Activated naive CD4-positive, alpha-beta T cell treated with anti-CD3 and anti-CD28 coated beads, Interleukin-2, amount 50 U/mL, for 24 hours (primary cell): Measurements from ENCODE around the gene CTSZ.

Experiments
- H3K27ac Mint-ChIP-seq: one replicate; pipeline ENCODE4 v1.8.0; 2021; ENCODE audit warnings: mild to moderate bottlenecking, mixed read lengths
- H3K27me3 Mint-ChIP-seq: one replicate; pipeline ENCODE4 v1.8.0; 2021; ENCODE audit warnings: mixed read lengths
- H3K36me3 Mint-ChIP-seq: one replicate; pipeline ENCODE4 v1.8.0; 2021; ENCODE audit warnings: mixed read lengths
- H3K4me1 Mint-ChIP-seq: one replicate; pipeline ENCODE4 v1.8.0; 2021; ENCODE audit warnings: mixed read lengths
- H3K4me3 Mint-ChIP-seq: one replicate; pipeline ENCODE4 v1.8.0; 2021; ENCODE audit warnings: mild to moderate bottlenecking, mixed read lengths
- H3K9me3 Mint-ChIP-seq: one replicate; pipeline ENCODE4 v1.8.0; 2021; ENCODE audit warnings: mixed read lengths

The CTSZ gene

DNA sequence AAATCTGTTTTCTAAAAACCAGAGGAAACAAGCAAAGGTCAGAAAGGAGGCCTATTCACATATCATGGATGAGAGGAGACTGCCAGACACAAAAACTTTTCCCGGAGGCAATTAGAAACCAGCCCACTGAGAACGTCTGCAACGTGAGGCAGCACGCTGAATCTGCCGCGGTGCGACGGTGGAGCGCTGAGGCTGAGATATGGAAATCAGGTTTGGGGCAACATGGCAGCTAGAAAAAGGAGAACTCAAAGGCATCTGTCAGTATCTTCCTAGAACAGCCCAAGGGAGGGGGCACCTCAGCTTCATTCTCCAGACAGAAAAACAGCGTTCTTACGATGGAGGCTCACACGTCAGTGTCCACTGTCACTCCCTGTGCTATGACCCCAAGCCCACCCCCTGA is 30.3 kb upstream of the CTSZ start:
- peaks cover 35% of the 10 kb centered on the region for H3K36me3 Mint-ChIP-seq
- H3K27ac Mint-ChIP-seq = peak overlapping the region; percentile 89
- H3K4me1 Mint-ChIP-seq = peaks cover 55% of the 10 kb centered on the region
- no peaks in the 10 kb centered on the region for H3K9me3 Mint-ChIP-seq
- no peaks in the 10 kb centered on the region for H3K27me3 Mint-ChIP-seq
- peak overlapping the region; percentile 16 for H3K4me3 Mint-ChIP-seq

DNA sequence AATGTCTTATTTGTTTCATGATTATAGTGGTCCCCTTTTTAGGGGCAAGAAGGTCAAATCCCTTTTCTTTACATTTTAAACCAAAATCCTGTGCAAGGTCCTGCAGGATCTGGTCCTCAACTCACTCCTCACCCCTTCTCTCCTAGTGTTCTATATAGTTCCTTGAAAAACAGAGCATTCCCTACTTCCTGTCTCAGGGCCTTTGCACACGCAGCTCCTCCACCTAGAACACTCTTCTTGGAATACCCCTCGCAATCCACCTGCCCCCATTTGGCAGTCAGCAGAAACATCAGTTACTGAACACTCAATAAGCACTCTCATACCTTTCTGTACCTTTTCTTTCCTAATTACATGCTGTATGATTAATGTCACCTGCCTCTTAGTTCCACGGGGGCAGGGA is 28.3 kb upstream of the CTSZ start:
- Mint-ChIP-seq H3K4me3 (no peak overlapping the region), H3K4me1 (peaks cover 56% of the 10 kb centered on the region), H3K36me3 (peaks cover 30% of the 10 kb centered on the region), H3K9me3 (no peaks in the 10 kb centered on the region), H3K27ac (peak overlapping the region; percentile 53), H3K27me3 (no peaks in the 10 kb centered on the region)

DNA sequence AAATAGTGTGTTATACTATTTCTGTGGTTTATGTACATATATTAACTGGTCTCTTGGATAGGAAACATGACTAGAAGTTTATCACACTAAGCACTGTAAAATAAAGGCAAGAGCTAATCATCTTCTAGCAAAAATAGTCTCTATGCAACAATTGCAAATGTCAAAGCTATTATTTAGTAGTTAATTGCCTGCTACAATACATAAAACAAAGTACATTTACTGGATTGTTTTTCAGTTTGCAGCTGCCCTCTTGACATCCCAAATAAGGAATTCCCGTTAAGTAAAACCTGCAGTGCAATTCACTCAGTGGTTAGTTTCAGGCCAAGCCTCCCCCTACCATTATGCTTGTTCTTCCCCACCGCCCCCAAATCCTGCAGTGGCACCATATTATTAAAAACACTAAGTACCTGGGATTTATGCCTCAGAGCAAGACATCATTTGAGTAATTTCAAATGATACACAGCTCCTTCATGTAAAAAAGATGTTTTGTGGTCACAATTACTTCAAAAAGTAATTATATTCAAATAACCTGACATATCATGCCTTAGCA is 26.6 kb upstream of the CTSZ start:
- no peaks in the 10 kb centered on the region for H3K27me3 Mint-ChIP-seq
- no peaks in the 10 kb centered on the region for H3K9me3 Mint-ChIP-seq
- H3K4me3 Mint-ChIP-seq = peak overlapping the region; percentile 19
- peaks cover 56% of the 10 kb centered on the region for H3K4me1 Mint-ChIP-seq
- peaks cover 30% of the 10 kb centered on the region for H3K36me3 Mint-ChIP-seq
- peak overlapping the region; percentile 77 for H3K27ac Mint-ChIP-seq

DNA sequence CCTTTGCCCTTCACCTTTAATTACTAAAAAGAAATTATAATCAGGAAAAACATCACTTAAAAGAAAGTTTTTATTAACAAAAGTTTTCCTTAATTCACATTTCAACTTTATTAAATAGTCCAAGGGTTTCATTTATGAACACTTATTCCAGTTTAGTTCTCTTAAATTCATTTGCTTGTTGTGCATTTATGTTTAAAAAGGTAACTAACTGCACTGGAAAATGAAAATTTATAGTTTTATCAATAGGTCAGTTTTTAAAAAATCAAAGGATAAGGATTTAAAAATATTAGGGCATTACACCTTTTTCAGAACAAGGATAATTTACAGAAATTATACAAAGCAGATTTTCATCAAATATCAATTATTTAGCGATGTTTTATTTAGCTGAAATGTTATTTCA is 26.0 kb upstream of the CTSZ start:
- H3K27ac Mint-ChIP-seq = peak overlapping the region; percentile 97
- H3K27me3 Mint-ChIP-seq = no peaks in the 10 kb centered on the region
- H3K36me3 Mint-ChIP-seq = peaks cover 33% of the 10 kb centered on the region
- peaks cover 60% of the 10 kb centered on the region for H3K4me1 Mint-ChIP-seq
- H3K9me3 Mint-ChIP-seq = no peaks in the 10 kb centered on the region
- peak overlapping the region; percentile 95 for H3K4me3 Mint-ChIP-seq

DNA sequence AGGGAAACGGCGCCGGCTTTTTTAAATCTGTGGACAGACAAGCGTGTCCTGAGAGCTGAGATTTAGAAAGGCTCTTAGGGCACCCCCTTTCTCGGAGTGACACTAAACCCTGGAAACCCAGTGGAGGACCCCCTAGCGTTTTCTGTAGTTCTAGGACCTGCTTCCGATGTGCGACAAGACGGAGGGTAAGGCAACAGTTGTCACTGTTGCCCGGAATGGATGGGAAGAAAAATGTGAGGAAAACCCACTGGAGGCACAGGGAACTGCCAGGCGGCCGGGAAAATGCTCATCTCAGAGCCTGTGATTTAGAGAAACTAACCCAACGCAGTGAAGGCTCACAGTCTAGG is 25.6 kb upstream of the CTSZ start:
- Mint-ChIP-seq H3K27ac (peak overlapping the region; percentile 97), H3K27me3 (no peaks in the 10 kb centered on the region), H3K36me3 (peaks cover 32% of the 10 kb centered on the region), H3K4me1 (peaks cover 63% of the 10 kb centered on the region), H3K4me3 (peak overlapping the region; percentile 95), H3K9me3 (no peaks in the 10 kb centered on the region)

DNA sequence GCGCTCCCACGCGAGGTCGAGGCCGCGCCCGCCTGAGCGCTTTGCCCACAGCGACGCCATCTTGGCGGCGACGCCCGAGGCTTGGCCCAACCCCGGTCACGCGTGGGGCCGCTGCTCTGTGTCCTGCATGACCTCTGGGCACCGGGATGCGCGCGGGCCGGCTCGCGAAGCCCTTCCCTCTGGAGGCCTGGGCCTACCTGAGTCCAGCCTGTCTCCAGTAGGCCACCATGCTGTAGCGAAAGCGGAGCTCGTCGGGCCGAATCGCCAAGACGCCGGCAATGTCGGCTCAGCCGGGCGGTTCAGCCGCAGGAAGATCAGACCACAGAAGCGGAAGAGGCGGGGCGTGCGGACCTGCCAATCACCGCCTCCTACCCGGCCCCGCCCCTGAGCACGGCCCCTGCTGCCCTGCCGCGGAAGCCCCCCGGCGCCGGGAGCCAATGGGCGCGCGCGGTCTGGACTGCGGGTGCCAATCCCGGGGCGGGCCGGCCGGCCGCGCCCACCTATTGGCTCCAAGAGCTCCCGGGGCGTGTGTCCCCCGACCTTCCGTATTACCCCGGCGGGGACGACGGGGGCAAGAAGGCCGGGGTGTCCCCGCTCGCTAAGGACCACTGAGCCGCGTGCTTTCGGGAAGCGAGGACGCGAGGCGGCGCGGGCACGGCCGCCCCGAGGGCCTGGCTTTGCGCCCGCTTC is 25.1 kb upstream of the CTSZ start, which contains the start of gene ATP5F1E:
Gene ATP5F1E, minus strand, starts transcription at position 313 of the 690 bp plus-strand sequence. Its CDS starts 84 bp downstream, at position 229.
- Mint-ChIP-seq H3K4me3 (peak within 1 kb of the TSS; percentile 95), H3K27me3 (no peaks in the 10 kb centered on the region), H3K36me3 (peaks cover 32% of the 10 kb centered on the region), H3K27ac (peak within 1 kb of the TSS; percentile 97), H3K9me3 (no peaks in the 10 kb centered on the region), H3K4me1 (peaks cover 65% of the 10 kb centered on the region)

DNA sequence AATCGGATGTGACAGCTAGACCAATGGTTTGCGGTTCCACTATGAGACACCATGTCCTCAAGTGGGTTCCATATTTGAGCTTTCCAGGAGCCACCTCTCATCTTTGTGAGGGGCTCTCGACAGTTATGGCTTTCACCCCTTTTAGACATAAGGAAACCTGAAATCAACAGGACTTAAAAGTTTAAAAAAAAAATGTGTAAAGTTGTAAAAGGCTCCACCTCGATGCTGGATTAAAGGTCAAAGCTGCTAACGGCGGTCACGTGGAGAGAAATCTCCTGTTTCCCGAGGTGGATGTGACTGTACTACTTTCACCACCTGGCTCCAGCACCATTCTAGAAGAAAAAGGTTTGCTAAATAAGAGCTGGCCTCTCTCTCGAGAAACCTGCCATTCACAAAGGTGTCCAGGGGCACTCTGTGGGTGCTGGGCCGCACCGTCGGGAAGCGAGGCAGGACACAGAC is 24.5 kb upstream of the CTSZ start:
- Mint-ChIP-seq H3K4me1 (peaks cover 65% of the 10 kb centered on the region), H3K4me3 (peak overlapping the region; percentile 92), H3K9me3 (no peaks in the 10 kb centered on the region), H3K36me3 (peaks cover 32% of the 10 kb centered on the region), H3K27ac (peak overlapping the region; percentile 95), H3K27me3 (no peaks in the 10 kb centered on the region)

DNA sequence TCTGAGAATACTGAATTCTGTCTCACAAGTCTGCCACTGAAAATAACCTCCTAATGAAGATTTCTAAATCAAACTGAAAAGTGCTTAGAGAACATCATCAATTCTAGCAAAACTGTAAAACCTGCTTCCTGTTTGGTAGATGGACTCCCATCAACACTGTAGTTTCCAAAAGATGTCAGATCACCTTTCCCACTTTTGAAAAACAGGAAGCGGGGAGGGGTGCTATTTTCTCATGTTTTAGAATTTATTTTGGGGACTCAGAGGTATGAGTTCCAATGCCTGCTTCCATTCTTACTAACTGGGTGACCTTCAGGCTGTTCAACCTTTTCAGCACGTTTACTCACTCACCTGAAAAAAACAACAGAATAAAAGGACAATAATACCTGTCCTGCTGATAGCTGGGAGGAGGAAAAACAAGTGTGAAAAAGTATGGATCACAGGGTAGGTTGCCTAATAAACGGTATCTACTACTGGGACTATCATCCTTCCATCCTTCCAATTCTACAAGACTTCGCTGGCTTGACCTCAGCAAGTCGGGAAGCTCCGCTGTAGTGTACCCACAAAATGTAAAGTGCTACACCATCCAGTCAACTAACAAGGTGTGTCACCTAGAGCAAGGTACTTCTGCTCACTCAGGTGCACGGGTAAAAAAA is 24.0 kb upstream of the CTSZ start:
- peaks cover 70% of the 10 kb centered on the region for H3K4me1 Mint-ChIP-seq

DNA sequence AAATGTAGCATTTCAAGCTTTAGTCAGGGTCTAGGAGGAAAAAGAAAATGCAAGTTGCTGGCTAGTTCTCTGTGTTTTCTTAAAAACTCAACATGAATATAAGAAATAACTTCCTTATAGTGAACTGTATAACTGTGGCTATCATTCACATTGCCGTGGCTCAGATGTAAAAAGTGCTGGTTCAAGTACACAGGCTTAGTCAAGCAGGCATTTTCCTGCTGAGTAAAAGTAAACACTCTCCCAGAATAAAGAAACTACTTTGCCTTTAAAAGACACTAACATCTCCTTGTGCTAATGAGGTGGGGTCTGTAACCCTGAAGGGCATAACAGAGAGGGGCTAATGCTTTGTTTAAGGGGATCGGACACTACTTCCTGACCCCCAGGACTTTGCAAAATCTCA is 21.8 kb upstream of the CTSZ start:
- H3K4me3 Mint-ChIP-seq = peak overlapping the region; percentile 92
- H3K9me3 Mint-ChIP-seq = no peaks in the 10 kb centered on the region
- H3K27ac Mint-ChIP-seq = peak overlapping the region; percentile 59
- peaks cover 35% of the 10 kb centered on the region for H3K36me3 Mint-ChIP-seq
- no peaks in the 10 kb centered on the region for H3K27me3 Mint-ChIP-seq
- peaks cover 71% of the 10 kb centered on the region for H3K4me1 Mint-ChIP-seq

More for the DNA sequence above, 24.0 kb upstream of the CTSZ start:
- peak overlapping the region; percentile 92 for H3K4me3 Mint-ChIP-seq
- no peaks in the 10 kb centered on the region for H3K9me3 Mint-ChIP-seq
- H3K36me3 Mint-ChIP-seq = peaks cover 32% of the 10 kb centered on the region
- H3K27ac Mint-ChIP-seq = peak overlapping the region; percentile 82
- H3K27me3 Mint-ChIP-seq = no peaks in the 10 kb centered on the region

DNA sequence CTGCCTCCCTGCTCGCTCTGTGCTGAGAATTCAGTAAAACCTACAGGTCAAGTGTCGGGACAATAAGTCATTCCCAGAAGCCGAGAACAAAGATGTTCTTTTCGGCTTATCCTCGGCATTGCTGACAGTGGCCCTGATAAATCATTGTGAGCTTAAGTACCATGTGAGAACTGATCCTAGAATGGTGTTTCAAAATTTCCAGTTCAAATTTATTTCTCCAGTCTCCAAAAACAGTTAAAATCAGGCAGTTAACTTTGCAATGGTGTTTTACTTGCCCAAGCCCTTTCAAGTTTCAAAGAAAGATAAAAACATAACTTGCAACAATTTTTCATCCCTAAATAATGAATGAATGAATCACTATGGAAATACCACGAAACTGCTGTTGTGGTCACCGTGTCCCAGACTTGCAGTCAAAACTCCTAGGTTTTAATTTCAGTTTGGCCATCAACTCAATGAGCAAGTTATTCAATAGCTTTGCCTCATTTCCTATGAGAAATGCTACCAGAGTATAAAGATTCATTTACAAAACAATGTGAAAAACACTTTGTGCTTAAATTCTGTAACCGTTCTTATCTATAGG is 20.8 kb upstream of the CTSZ start:
- H3K27ac Mint-ChIP-seq = peak overlapping the region; percentile 17
- H3K36me3 Mint-ChIP-seq = peaks cover 34% of the 10 kb centered on the region
- H3K9me3 Mint-ChIP-seq = no peaks in the 10 kb centered on the region
- H3K27me3 Mint-ChIP-seq = no peaks in the 10 kb centered on the region
- H3K4me3 Mint-ChIP-seq = no peak overlapping the region
- peaks cover 67% of the 10 kb centered on the region for H3K4me1 Mint-ChIP-seq

DNA sequence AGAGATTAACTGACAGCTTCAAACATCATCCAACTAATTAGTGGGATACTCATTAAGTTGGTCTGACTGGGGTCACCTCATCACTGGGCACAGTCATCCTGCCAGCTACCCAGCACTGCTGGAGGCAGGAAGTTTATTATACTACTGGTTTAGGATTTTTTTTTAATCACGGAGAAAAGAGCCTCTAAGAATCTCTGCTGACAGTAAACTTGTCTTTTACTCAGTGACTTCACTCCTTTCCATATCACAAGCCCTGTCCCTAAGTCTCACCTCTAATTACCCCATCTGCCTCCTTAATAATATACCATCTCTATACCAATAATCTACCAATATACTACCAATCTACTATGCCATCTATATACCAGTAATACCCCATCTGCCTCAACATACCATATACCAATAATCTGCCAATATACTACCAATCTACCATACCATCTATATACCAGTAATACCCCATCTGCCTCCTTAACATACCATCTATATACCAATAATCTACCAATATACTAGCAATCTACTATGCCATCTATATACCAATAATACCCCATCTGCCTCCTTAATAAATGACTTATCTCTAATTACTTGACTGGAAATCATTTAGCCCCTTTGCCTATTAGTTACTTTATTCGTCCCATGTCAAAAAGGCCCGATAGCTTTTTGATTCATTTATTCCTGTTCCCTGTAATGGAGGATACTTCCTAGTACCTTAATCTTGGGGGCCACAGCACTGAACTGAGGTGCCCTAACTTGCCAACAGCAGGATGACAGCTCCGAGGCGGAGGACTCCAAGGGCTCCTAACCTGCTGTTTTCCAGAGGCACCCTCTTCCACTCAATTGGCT is 20.1 kb upstream of the CTSZ start:
- Mint-ChIP-seq H3K4me1 (peaks cover 64% of the 10 kb centered on the region), H3K4me3 (no peak overlapping the region), H3K27me3 (no peaks in the 10 kb centered on the region), H3K9me3 (no peaks in the 10 kb centered on the region), H3K27ac (peak overlapping the region; percentile 26), H3K36me3 (peaks cover 38% of the 10 kb centered on the region)

DNA sequence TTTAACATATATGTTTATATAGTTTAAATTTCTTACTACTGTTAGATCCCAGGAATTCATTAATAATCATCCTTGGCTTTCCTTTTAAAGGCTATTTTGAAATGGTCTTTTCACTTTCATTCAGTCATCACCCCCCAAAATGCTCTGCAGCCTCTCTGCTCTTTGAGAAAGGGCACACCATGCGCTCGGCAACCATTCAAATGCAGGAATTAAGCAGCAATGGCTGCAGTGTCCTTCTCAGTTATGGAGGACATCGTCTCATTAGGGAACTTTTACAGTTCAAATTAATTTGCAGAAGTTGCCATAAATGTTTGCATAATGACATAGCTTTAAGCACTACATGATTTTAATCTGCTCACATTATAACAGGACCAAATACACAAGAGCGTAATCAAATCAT is 18.5 kb upstream of the CTSZ start:
- H3K27me3 Mint-ChIP-seq = no peaks in the 10 kb centered on the region
- no peak overlapping the region for H3K4me3 Mint-ChIP-seq
- peak overlapping the region; percentile 23 for H3K27ac Mint-ChIP-seq
- H3K4me1 Mint-ChIP-seq = peaks cover 61% of the 10 kb centered on the region
- peaks cover 38% of the 10 kb centered on the region for H3K36me3 Mint-ChIP-seq
- no peaks in the 10 kb centered on the region for H3K9me3 Mint-ChIP-seq

DNA sequence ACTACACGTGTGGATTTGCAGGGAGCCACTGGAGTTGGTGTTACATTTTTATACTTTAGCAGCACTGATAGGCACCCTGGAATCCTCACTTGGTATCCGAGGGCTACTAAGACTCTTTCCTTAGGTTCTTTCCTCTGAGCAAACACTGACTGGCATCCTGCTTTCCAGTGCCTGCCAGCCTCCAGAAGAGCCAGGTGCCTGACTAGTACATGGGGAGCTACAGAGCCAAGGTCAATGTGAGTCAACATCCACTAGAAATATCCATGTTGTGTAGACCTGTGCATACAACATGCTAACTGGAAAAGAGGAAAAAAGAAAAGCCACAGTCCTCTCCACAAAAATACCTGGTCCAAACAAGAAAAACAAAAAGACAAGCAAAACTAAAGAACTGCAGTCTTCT is 18.0 kb upstream of the CTSZ start:
- H3K9me3 Mint-ChIP-seq = no peaks in the 10 kb centered on the region
- no peak overlapping the region for H3K4me3 Mint-ChIP-seq
- no peaks in the 10 kb centered on the region for H3K27me3 Mint-ChIP-seq
- peaks cover 56% of the 10 kb centered on the region for H3K4me1 Mint-ChIP-seq
- H3K27ac Mint-ChIP-seq = no peak overlapping the region
- peaks cover 34% of the 10 kb centered on the region for H3K36me3 Mint-ChIP-seq

DNA sequence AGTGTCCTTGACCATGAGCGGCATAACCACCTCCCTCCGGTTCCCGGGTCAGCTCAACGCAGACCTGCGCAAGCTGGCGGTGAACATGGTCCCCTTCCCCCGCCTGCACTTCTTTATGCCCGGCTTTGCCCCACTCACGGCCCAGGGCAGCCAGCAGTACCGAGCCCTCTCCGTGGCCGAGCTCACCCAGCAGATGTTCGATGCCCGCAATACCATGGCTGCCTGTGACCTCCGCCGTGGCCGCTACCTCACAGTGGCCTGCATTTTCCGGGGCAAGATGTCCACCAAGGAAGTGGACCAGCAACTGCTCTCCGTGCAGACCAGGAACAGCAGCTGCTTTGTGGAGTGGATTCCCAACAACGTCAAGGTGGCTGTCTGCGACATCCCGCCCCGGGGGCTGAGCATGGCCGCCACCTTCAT is 17.1 kb upstream of the CTSZ start:
- H3K36me3 Mint-ChIP-seq = peaks cover 28% of the 10 kb centered on the region
- no peaks in the 10 kb centered on the region for H3K9me3 Mint-ChIP-seq
- no peaks in the 10 kb centered on the region for H3K27me3 Mint-ChIP-seq
- no peak overlapping the region for H3K4me3 Mint-ChIP-seq
- H3K4me1 Mint-ChIP-seq = peaks cover 47% of the 10 kb centered on the region
- H3K27ac Mint-ChIP-seq = no peak overlapping the region

DNA sequence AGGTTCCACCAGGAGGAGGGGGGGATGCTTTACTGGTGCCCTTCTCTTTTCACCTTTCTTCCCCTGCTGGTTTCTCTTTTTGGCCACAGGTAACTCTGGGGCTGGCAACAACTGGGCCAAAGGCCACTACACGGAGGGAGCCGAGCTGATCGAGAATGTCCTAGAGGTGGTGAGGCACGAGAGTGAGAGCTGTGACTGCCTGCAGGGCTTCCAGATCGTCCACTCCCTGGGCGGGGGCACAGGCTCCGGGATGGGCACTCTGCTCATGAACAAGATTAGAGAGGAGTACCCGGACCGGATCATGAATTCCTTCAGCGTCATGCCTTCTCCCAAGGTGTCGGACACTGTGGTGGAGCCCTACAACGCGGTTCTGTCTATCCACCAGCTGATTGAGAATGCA is 16.6 kb upstream of the CTSZ start:
- H3K4me1 Mint-ChIP-seq = peaks cover 42% of the 10 kb centered on the region
- H3K36me3 Mint-ChIP-seq = peaks cover 26% of the 10 kb centered on the region
- H3K4me3 Mint-ChIP-seq = no peak overlapping the region
- H3K27ac Mint-ChIP-seq = no peak overlapping the region
- no peaks in the 10 kb centered on the region for H3K9me3 Mint-ChIP-seq
- no peaks in the 10 kb centered on the region for H3K27me3 Mint-ChIP-seq
